ENCODE data around the gene PEX10. TPM values are rescaled to one million over a fixed set of nuclear protein-coding genes. Genes with fewer than 3 reads are reported as not detected.
A peak's percentile ranks its signal among the peaks of the same experiment; 100 is the strongest.

PEX10 gene
- total RNA-seq, 2 donors from 2014 or later: 17.8 to 19.9 TPM

- no peak for DNase-seq
- no peak for ATAC-seq
- intact Hi-C loops (cut with DNase I, micrococcal nuclease): no loop called here
These were observed 17.6 kb upstream of the PEX10 start for GRCh38 chr1:2429780-2430591.

- intact Hi-C loops (cut with DNase I, micrococcal nuclease): no loop called here
- no peak for DNase-seq
- no peak for ATAC-seq
These were observed 16.1 kb upstream of the PEX10 start for GRCh38 chr1:2428490-2428889.

GRCh38 chr1:2427976-2428375 is 15.6 kb upstream of the PEX10 start:
- DNase-seq (no peak), ATAC-seq (no peak)
- intact Hi-C loops (cut with DNase I, micrococcal nuclease): no loop called here

- no peak for DNase-seq
- no peak for ATAC-seq
- intact Hi-C loops (cut with DNase I, micrococcal nuclease): no loop called here
These were observed 14.7 kb upstream of the PEX10 start for GRCh38 chr1:2427051-2427450.

- DNase-seq (no peak), ATAC-seq (no peak)
- intact Hi-C loops (cut with DNase I, micrococcal nuclease): no loop called here
These were observed 14.2 kb upstream of the PEX10 start for GRCh38 chr1:2426540-2426939.

GRCh38 chr1:2425892-2426291 is 13.5 kb upstream of the PEX10 start:
- intact Hi-C loops (cut with DNase I, micrococcal nuclease): no loop called here
- ATAC-seq: no peak
- no peak for DNase-seq

GRCh38 chr1:2422523-2422922 is 10.2 kb upstream of the PEX10 start:
- intact Hi-C loops (cut with DNase I, micrococcal nuclease): no loop called here
- no peak for ATAC-seq
- DNase-seq: no peak

GRCh38 chr1:2419416-2419815 is 7.1 kb upstream of the PEX10 start:
- intact Hi-C loops (cut with DNase I, micrococcal nuclease): loop anchor here (5.0 to 10.0 kb wide), 2 partner anchors 225 to 363 kb away; no protein-coding TSS in a partner anchor
- ATAC-seq (no peak), DNase-seq (no peak)

GRCh38 chr1:2418791-2419320 is 6.5 kb upstream of the PEX10 start:
- DNase-seq (no peak), ATAC-seq (no peak)
- intact Hi-C loops (cut with DNase I, micrococcal nuclease): loop anchor here (5.0 to 10.0 kb wide), 2 partner anchors 226 to 363 kb away; no protein-coding TSS in a partner anchor

- ATAC-seq: no peak
- intact Hi-C loops (cut with DNase I, micrococcal nuclease): loop anchor here (5.0 to 10.0 kb wide), 2 partner anchors 227 to 364 kb away; no protein-coding TSS in a partner anchor
- no peak for DNase-seq
These were observed 5.5 kb upstream of the PEX10 start for GRCh38 chr1:2417833-2418225.

- intact Hi-C loops (cut with DNase I, micrococcal nuclease): loop anchor here (5.0 to 10.0 kb wide), 2 partner anchors 228 to 365 kb away; no protein-coding TSS in a partner anchor
These were observed 4.9 kb upstream of the PEX10 start for GRCh38 chr1:2417083-2417832.

GRCh38 chr1:2416403-2416802 is 4.0 kb upstream of the PEX10 start:
- peak; percentile 34 for ATAC-seq
- peak; percentile 62 to 69 for DNase-seq
- intact Hi-C loops (cut with DNase I, micrococcal nuclease): loop anchor here (5.0 to 10.0 kb wide), 2 partner anchors 228 to 366 kb away; no protein-coding TSS in a partner anchor

More at GRCh38 chr1:2417083-2417832, 4.9 kb upstream of the PEX10 start:
- DNase-seq (no peak), ATAC-seq (no peak)

GRCh38 chr1:2415801-2416208 is 3.4 kb upstream of the PEX10 start:
- DNase-seq (peak; percentile 76), ATAC-seq (peak; percentile 52)
- intact Hi-C loops (cut with DNase I, micrococcal nuclease): loop anchor here (2.0 to 10.0 kb wide), 3 partner anchors 133 to 366 kb away; no protein-coding TSS in a partner anchor

GRCh38 chr1:2415337-2415736 is 3.0 kb upstream of the PEX10 start:
- intact Hi-C loops (cut with DNase I, micrococcal nuclease): loop anchor here (2.0 to 10.0 kb wide), 3 partner anchors 133 to 367 kb away; no protein-coding TSS in a partner anchor
- ATAC-seq: no peak
- DNase-seq: no peak

- ATAC-seq (peak; percentile 29), DNase-seq (peak; percentile 66 to 86)
- intact Hi-C loops (cut with DNase I, micrococcal nuclease): loop anchor here in 1 of 2 donors (2.0 to 10.0 kb wide), 2 partner anchors 134 to 230 kb away; no protein-coding TSS in a partner anchor
These were observed 2.1 kb upstream of the PEX10 start for GRCh38 chr1:2414297-2414958.

GRCh38 chr1:2413495-2414296 is 1.3 kb upstream of the PEX10 start:
- ATAC-seq (peak; percentile 4), DNase-seq (peak in 1 of 2 donors; percentile 45)
- intact Hi-C loops (cut with DNase I, micrococcal nuclease): loop anchor here in 1 of 2 donors (2.0 to 10.0 kb wide), 2 partner anchors 135 to 231 kb away; no protein-coding TSS in a partner anchor

GRCh38 chr1:2412773-2413494 is 570 bp upstream of the PEX10 start:
- ATAC-seq (peak; percentile 56), DNase-seq (peak in 1 of 2 donors; percentile 51)
- intact Hi-C loops (cut with DNase I, micrococcal nuclease): loop anchor here in 1 of 2 donors (10.0 kb wide), 1 partner anchor 232 kb away; no protein-coding TSS in a partner anchor
